Ovary (tissue), 9 donors: Measurements from ENCODE around the gene ICA1. TPM values are rescaled to one million over a fixed set of nuclear protein-coding genes. Genes with fewer than 3 reads are reported as not detected.

ENCODE experiments used
- DNase-seq, 5 donors: peaks; one replicate each; pipeline ENCODE4 v3.0.0-alpha.2; 2019 to 2020
- H3K27ac ChIP-seq, 2 donors: fragments of 200-600 bp; one replicate each; pipeline versions ENCODE4 v1.5.1 to v1.8.0; 2019 to 2022
- H3K27me3 ChIP-seq: fragments of 200-600 bp; one replicate; pipeline ENCODE4 v1.8.0; 2022
- H3K36me3 ChIP-seq: fragments of 200-600 bp; sonication (generic); one replicate; pipeline ENCODE4 v1.5.1; 2019
- H3K4me1 ChIP-seq: one replicate; pipeline ENCODE4 v1.8.1; 2013; ENCODE audit warnings: mild to moderate bottlenecking, moderate library complexity; ENCODE audit not compliant: insufficient read depth
- H3K4me3 ChIP-seq: fragments of 200-600 bp; sonication (generic); one replicate; pipeline ENCODE4 v1.5.1; 2017
- H3K9me3 ChIP-seq, 2 donors: fragments of 200-600 bp in 1 of 2; sonication (generic) in 1 of 2; one replicate each; pipeline versions ENCODE4 v1.5.1 to v1.8.1; 2013 to 2019; ENCODE audit warnings: mild to moderate bottlenecking in 1 of 2, moderate library complexity in 1 of 2
- EP300 ChIP-seq: sonication (generic); formaldehyde crosslinking; IDR thresholded peaks from one replicate; pipeline ENCODE4 v1.6.1; 2017; ENCODE audit warnings: antibody characterized with exemption
- POLR2A ChIP-seq: fragments of 450-650 bp; IDR thresholded peaks from one replicate; pipeline ENCODE4 v1.6.1; 2017; ENCODE audit warnings: antibody characterized with exemption, mild to moderate bottlenecking, moderate library complexity
- WGBS, 3 donors: extraction: QIAGEN DNeasy Blood & Tissue Kit in 1 of 3; methylation state at CpG; one replicate each; pipeline versions ENCODE4 v1.1.5 to v1.1.7; 2013 to 2017; 5-methylcytosine and 5-hydroxymethylcytosine counted together
- intact Hi-C, 4 donors: fragments of 100-400 bp; cut with DNase I; formaldehyde crosslinking; loops; one replicate each; pipeline versions ENCODE4 v1.11.0 to v1.15.1; 2022 to 2023
- polyA plus RNA-seq, 2 donors: library from polyadenylated mRNA; stranded (reverse); fragments of 200-250 nt in 1 of 2; fragments of 350-450 nt in 1 of 2; fragmentation: Illumina TruSeq in 1 of 2; extraction: RNeasy Lipid Tissue Mini Kit (QIAGEN cat#74804) in 1 of 2; gene quantifications; one replicate each; pipeline ENCODE4 v1.2.3, GENCODE V29; 2013 to 2014
- total RNA-seq, 7 donors: library from RNA; depleted of rRNA in 2 of 7; stranded (reverse); fragments of >200 nt in 2 of 7; fragmentation: NEBNext Ultra II Directional in 3 of 7; extraction: Animal tissue kit (Norgen Biotek cat#: 25700) in 3 of 7; gene quantifications; one replicate each; pipeline versions ENCODE4 v1.1.0 to v1.2.4, GENCODE V29; 2016 to 2023
- TF ChIP-seq, protein P1 (sequence below), 3 donors: fragments of 450-650 bp in 2 of 3; fragments of 200-600 bp in 1 of 3; IDR thresholded peaks; one replicate each; pipeline versions ENCODE4 v1.5.1 to v1.8.0; 2016 to 2022; ENCODE audit warnings: antibody characterized with exemption in 3 of 3, mild to moderate bottlenecking in 1 of 3
- donor health status: DM: no; HTN: no; CAD: no; lungs with moderate emphysema.
- donor health status: DM: no; HTN: no; CAD: no.
- donor health status: Bipolar disorder and iron deficiency.
- donor health status: DM: yes; HTN: yes; CAD: no.
- donor health status: DM: no; HTN: no; CAD: no.
- donor health status: DM: yes; HTN: yes; CAD: no.

Gene ICA1
- total and polyA plus RNA-seq, 9 donors, result 2.1 to 19.4 (median 4.7) TPM

DNA sequence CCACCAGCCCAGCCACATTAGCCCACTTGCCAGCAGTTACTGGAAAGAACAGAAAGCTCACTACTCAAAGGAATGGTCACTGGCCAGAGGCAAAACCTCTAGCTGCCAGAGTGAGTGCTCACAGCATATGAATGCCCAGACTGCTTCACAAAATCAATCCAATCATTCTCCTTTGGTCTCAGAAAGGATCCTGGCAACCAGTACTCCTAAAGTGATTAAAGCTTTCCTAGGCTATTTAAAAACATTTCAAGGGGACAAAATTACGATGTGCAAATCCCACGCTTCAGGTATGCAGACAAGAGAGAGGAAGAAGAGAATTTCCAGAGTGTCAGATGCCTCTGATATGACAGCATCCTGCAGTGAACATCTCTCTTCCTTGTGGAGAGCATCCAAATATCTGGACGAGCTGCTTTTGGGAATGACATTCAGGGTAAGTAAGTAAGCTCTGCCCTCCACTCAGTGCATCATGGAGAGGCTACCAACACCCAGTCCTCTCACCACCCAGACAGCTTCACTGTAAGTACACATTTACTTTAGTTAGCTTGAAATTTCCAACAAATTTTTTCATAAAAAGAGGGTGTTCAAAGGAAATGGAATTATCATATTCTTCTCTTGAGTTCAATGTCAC is 25.1 kb downstream of the ICA1 start:
- Histone ChIP-seq H3K27me3 (no peaks in the 10 kb centered on the region), H3K36me3 (no peaks in the 10 kb centered on the region), H3K4me3 (no peak overlapping the region), H3K27ac (no peak overlapping the region), H3K9me3 (no peaks in the 10 kb centered on the region), H3K4me1 (no peaks in the 10 kb centered on the region)
- 39 to 45% (median 44%) methylated on average over 3 of the region's 3 CpGs for WGBS, 3 donors
- DNase-seq, result no peak
- TF ChIP-seq EP300 (no peak), POLR2A (no peak)
- TF ChIP-seq, protein P1, sequence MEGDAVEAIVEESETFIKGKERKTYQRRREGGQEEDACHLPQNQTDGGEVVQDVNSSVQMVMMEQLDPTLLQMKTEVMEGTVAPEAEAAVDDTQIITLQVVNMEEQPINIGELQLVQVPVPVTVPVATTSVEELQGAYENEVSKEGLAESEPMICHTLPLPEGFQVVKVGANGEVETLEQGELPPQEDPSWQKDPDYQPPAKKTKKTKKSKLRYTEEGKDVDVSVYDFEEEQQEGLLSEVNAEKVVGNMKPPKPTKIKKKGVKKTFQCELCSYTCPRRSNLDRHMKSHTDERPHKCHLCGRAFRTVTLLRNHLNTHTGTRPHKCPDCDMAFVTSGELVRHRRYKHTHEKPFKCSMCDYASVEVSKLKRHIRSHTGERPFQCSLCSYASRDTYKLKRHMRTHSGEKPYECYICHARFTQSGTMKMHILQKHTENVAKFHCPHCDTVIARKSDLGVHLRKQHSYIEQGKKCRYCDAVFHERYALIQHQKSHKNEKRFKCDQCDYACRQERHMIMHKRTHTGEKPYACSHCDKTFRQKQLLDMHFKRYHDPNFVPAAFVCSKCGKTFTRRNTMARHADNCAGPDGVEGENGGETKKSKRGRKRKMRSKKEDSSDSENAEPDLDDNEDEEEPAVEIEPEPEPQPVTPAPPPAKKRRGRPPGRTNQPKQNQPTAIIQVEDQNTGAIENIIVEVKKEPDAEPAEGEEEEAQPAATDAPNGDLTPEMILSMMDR (IDR thresholded peaks at IDR 0.05), result no peak
- intact Hi-C loops, result no loop called here

GRCh38 chr7:8232999-8233847 is 28.7 kb downstream of the ICA1 start:
- no peak for TF ChIP-seq POLR2A
- TF ChIP-seq, protein P1 (IDR thresholded peaks at IDR 0.05), result no peak
- no peak for TF ChIP-seq EP300
- intact Hi-C loops, result no loop called here
- no peaks in the 10 kb centered on the region for H3K27me3 ChIP-seq
- no peaks in the 10 kb centered on the region for H3K9me3 ChIP-seq
- no peak overlapping the region for H3K27ac ChIP-seq
- WGBS, 3 donors, result 66 to 94% (median 93%) methylated on average over 8 of the region's 8 CpGs
- no peak overlapping the region for H3K4me3 ChIP-seq
- H3K4me1 ChIP-seq, result no peaks in the 10 kb centered on the region
- no peaks in the 10 kb centered on the region for H3K36me3 ChIP-seq
- DNase-seq, result no peak

- Histone ChIP-seq H3K27me3 (no peaks in the 10 kb centered on the region), H3K9me3 (no peaks in the 10 kb centered on the region), H3K27ac (no peak overlapping the region), H3K4me3 (no peak overlapping the region), H3K36me3 (no peaks in the 10 kb centered on the region), H3K4me1 (no peaks in the 10 kb centered on the region)
- TF ChIP-seq, protein P1 (IDR thresholded peaks at IDR 0.05), result no peak
- no peak for TF ChIP-seq EP300
- no peak for TF ChIP-seq POLR2A
- DNase-seq, result no peak
- 65 to 76% (median 67%) methylated on average over 3 of the region's 3 CpGs for WGBS, 3 donors
- intact Hi-C loops, result no loop called here
These were observed 32.0 kb downstream of the ICA1 start for GRCh38 chr7:8229927-8230326.

GRCh38 chr7:8228766-8229674 is 32.9 kb downstream of the ICA1 start:
- intact Hi-C loops, result no loop called here
- DNase-seq, result no peak
- 92 to 95% (median 95%) methylated on average over 6 of the region's 6 CpGs for WGBS, 3 donors

More at GRCh38 chr7:8228766-8229674, 32.9 kb downstream of the ICA1 start:
- Histone ChIP-seq H3K4me1 (no peaks in the 10 kb centered on the region), H3K27me3 (no peaks in the 10 kb centered on the region), H3K4me3 (no peak overlapping the region), H3K36me3 (no peaks in the 10 kb centered on the region), H3K27ac (no peak overlapping the region), H3K9me3 (no peaks in the 10 kb centered on the region)
- TF ChIP-seq EP300 (no peak), POLR2A (no peak)
- TF ChIP-seq, protein P1 (IDR thresholded peaks at IDR 0.05), result no peak
